A673 (cell line): ENCODE data around the gene SCAF4. TPM values are rescaled to one million over a fixed set of nuclear protein-coding genes. Genes with fewer than 3 reads are reported as not detected.

Experiments used
- Bru-seq: library from RNA; stranded (reverse); fragments of 400-500 nt; gene quantifications from one replicate; lab custom pipeline; 2021; lab: Mats Ljungman, UMichigan
- BruChase-seq, 2 experiments: library from RNA; stranded (reverse); fragments of 400-500 nt; gene quantifications; one replicate each; lab custom pipeline; 2021; lab: Mats Ljungman, UMichigan
- BruUV-seq: library from RNA; stranded (reverse); fragments of 400-500 nt; replicated peaks from 2 replicates; lab custom pipeline; 2021; lab: Mats Ljungman, UMichigan
- CTCF ChIA-PET: fragments of 300-600 bp; sonication (Branson Sonifier 250); formaldehyde crosslinking; loops from one replicate; lab custom pipeline; 2022; ENCODE audit warnings: antibody characterized with exemption; lab: Charles Lee
- POLR2A ChIA-PET: fragments of 300-600 bp; sonication (Branson Sonifier 250); formaldehyde crosslinking; loops from one replicate; lab custom pipeline; 2022; ENCODE audit warnings: antibody characterized with exemption; ENCODE audit not compliant: low non-redundant PET; lab: Charles Lee
- DNase-seq: peaks from one replicate; pipeline ENCODE4 v3.0.0-alpha.2; 2015; ENCODE audit warnings: low spot score
- H3K27ac ChIP-seq: fragments of 200-600 bp; sonication (generic); 2 replicates; pipeline ENCODE4 v1.5.1; 2016; ENCODE audit warnings: mixed run types, low read depth, mild to moderate bottlenecking, mixed read lengths, antibody characterized with exemption, low read length; ENCODE audit not compliant: poor library complexity, severe bottlenecking
- H3K27me3 ChIP-seq: fragments of 200-600 bp; sonication (generic); replicated peaks from 2 replicates; pipeline ENCODE4 v1.6.1; 2017; ENCODE audit warnings: mixed run types, low read depth, mild to moderate bottlenecking, mixed read lengths, antibody characterized with exemption, low read length; ENCODE audit not compliant: insufficient read depth, poor library complexity
- H3K36me3 ChIP-seq: fragments of 200-600 bp; sonication (generic); 2 replicates; pipeline ENCODE4 v1.6.1; 2016; ENCODE audit warnings: mixed run types, mild to moderate bottlenecking, mixed read lengths, antibody characterized with exemption, low read length; ENCODE audit not compliant: insufficient read depth, poor library complexity, severe bottlenecking
- H3K4me1 ChIP-seq: fragments of 200-600 bp; sonication (generic); 2 replicates; pipeline ENCODE4 v1.6.1; 2017; ENCODE audit warnings: mixed run types, mild to moderate bottlenecking, mixed read lengths, antibody characterized with exemption, low read length; ENCODE audit not compliant: insufficient read depth, poor library complexity, severe bottlenecking
- H3K4me3 ChIP-seq: fragments of 200-600 bp; sonication (generic); 2 replicates; pipeline ENCODE4 v1.5.1; 2016; ENCODE audit warnings: low read depth, mixed run types, mild to moderate bottlenecking, mixed read lengths, low read length; ENCODE audit not compliant: poor library complexity, severe bottlenecking
- H3K9me3 ChIP-seq: fragments of 200-600 bp; sonication (generic); 2 replicates; pipeline ENCODE4 v1.6.1; 2016; ENCODE audit warnings: mixed run types, low read depth, mild to moderate bottlenecking, mixed read lengths, antibody characterized with exemption, low read length; ENCODE audit not compliant: poor library complexity, severe bottlenecking
- CTCF ChIP-seq: fragments of 300-800, 200-600 bp; sonication (generic); conservative IDR thresholded peaks from 2 replicates; pipeline ENCODE4 v1.5.1; 2017; ENCODE audit warnings: low read depth, mild to moderate bottlenecking, antibody characterized with exemption, low read length, moderate library complexity, mixed read lengths
- EZH2 ChIP-seq: fragments of 200-600 bp; sonication (generic); IDR thresholded peaks from 2 replicates; pipeline ENCODE4 v1.6.1; 2017; ENCODE audit warnings: borderline replicate concordance, low read depth, mild to moderate bottlenecking, mixed read lengths, antibody characterized with exemption, low read length; ENCODE audit not compliant: poor library complexity, severe bottlenecking
- intact Hi-C: fragments of 100-400 bp; cut with micrococcal nuclease; formaldehyde crosslinking; loops from one replicate; pipeline ENCODE4 v1.10.0; 2022; ENCODE audit not compliant: unreplicated experiment
- long read RNA-seq: library from polyadenylated mRNA; stranded (forward); transcript quantifications from one replicate; pipeline ENCODE4 v2.0.0, GENCODE V29; 2022
- total RNA-seq: library from RNA; stranded (reverse); gene quantifications from 2 replicates; pipeline ENCODE4 v1.2.3, GENCODE V29; 2021

SCAF4 gene
- total RNA-seq (57.0 and 58.0 TPM in 2 replicates), Bru-seq, nascent RNA (percentile 96 among the genes with signal in this experiment), BruChase-seq, experiment 1, labeled RNA remaining after a 2-hour chase (percentile 91 among the genes with signal in this experiment), BruChase-seq, experiment 2, labeled RNA remaining after a 6-hour chase (percentile 78 among the genes with signal in this experiment)
- long read RNA-seq, full-length matches to known transcripts, result 27 of 61 reads
- long read RNA-seq, partial matches to known transcripts, result 22 of 61 reads
- long read RNA-seq, other reads (novel, unspliced or antisense), result 12 of 61 reads

- POLR2A ChIA-PET, result interaction anchor here (0.6 kb wide), 1 partner anchor 523 kb away, joined by 6 read pairs; no protein-coding TSS in a partner anchor
- H3K9me3 ChIP-seq, result no peaks in the 10 kb centered on the region
- peaks cover 28% of the 10 kb centered on the region for H3K4me1 ChIP-seq
- peak; percentile 91 for DNase-seq
- no peaks in the 10 kb centered on the region for H3K36me3 ChIP-seq
- peak within 1 kb of the TSS; percentile 98 for H3K4me3 ChIP-seq
- CTCF ChIA-PET, result no interaction called here
- no TSS peak for BruUV-seq
- H3K27me3 ChIP-seq, result no peaks in the 10 kb centered on the region
- intact Hi-C loops, result no loop called here
- TF ChIP-seq EZH2 (no peak), CTCF (no peak)
- H3K27ac ChIP-seq, result peak within 1 kb of the TSS; percentile 97
Observed at GRCh38 chr21:31731857-31732596, at the start of gene SCAF4. SCAF4 (minus strand) TSS chr21:31732118; CDS start chr21:31731692, 426 bp downstream.

GRCh38 chr21:31780944-31781343 is 49.0 kb upstream of the SCAF4 start:
- DNase-seq, result no peak
- H3K9me3 ChIP-seq, result no peaks in the 10 kb centered on the region
- no TSS peak for BruUV-seq
- H3K27ac ChIP-seq, result no peak overlapping the region
- POLR2A ChIA-PET, result no interaction called here
- no peaks in the 10 kb centered on the region for H3K27me3 ChIP-seq
- intact Hi-C loops, result no loop called here
- H3K36me3 ChIP-seq, result no peaks in the 10 kb centered on the region
- CTCF ChIA-PET, result no interaction called here
- TF ChIP-seq CTCF, result no peak
- no peak for TF ChIP-seq EZH2
- no peak overlapping the region for H3K4me3 ChIP-seq
- H3K4me1 ChIP-seq, result no peaks in the 10 kb centered on the region

GRCh38 chr21:31778546-31778945 is 46.6 kb upstream of the SCAF4 start:
- no peak overlapping the region for H3K4me3 ChIP-seq
- CTCF ChIA-PET, result no interaction called here
- BruUV-seq, result no TSS peak

More at GRCh38 chr21:31778546-31778945, 46.6 kb upstream of the SCAF4 start:
- no peaks in the 10 kb centered on the region for H3K9me3 ChIP-seq
- H3K4me1 ChIP-seq, result no peaks in the 10 kb centered on the region
- H3K27me3 ChIP-seq, result no peaks in the 10 kb centered on the region
- H3K27ac ChIP-seq, result no peak overlapping the region
- no peak for TF ChIP-seq EZH2
- POLR2A ChIA-PET, result no interaction called here
- H3K36me3 ChIP-seq, result no peaks in the 10 kb centered on the region
- intact Hi-C loops, result no loop called here
- no peak for DNase-seq
